GM18505 (cell line): ENCODE data around the gene AOPEP.
A peak's percentile ranks its signal among the peaks of the same experiment; 100 is the strongest.

ENCODE experiments used
- ATAC-seq: cut with Tn5 transposase; IDR thresholded peaks from one replicate; pipeline ENCODE4 v1.9.1; 2021; ENCODE audit not compliant: unreplicated experiment
- POLR2A ChIP-seq: IDR thresholded peaks from 4 replicates; pipeline ENCODE4 v1.6.1; 2011; ENCODE audit warnings: borderline replicate concordance; ENCODE audit not compliant: insufficient read depth, insufficient read length; ENCODE audit errors: extremely low read depth

The AOPEP gene

GRCh38 chr9:94726495-94727191, at the start of gene AOPEP:
Gene AOPEP (plus strand): TSS chr9:94726699. CDS start chr9:94759784, 33,085 bp downstream.
- TF ChIP-seq POLR2A: peak; percentile 91
- ATAC-seq: peak; percentile 93

- no peak for ATAC-seq
- no peak for TF ChIP-seq POLR2A
Measured at GRCh38 chr9:94677929-94678328, 48.6 kb upstream of the AOPEP start.

- TF ChIP-seq POLR2A: no peak
- no peak for ATAC-seq
Measured at GRCh38 chr9:94679587-94679986, 46.9 kb upstream of the AOPEP start.

GRCh38 chr9:94680020-94680419, 46.5 kb upstream of the AOPEP start:
- TF ChIP-seq POLR2A: no peak
- ATAC-seq: no peak

- ATAC-seq: no peak
- TF ChIP-seq POLR2A: no peak
Measured at GRCh38 chr9:94680621-94681020, 45.9 kb upstream of the AOPEP start.

- no peak for TF ChIP-seq POLR2A
Measured at GRCh38 chr9:94681508-94681907, 45.0 kb upstream of the AOPEP start.

GRCh38 chr9:94685359-94685758, 41.1 kb upstream of the AOPEP start:
- no peak for ATAC-seq
- TF ChIP-seq POLR2A: no peak

More at GRCh38 chr9:94681508-94681907, 45.0 kb upstream of the AOPEP start:
- no peak for ATAC-seq

- no peak for TF ChIP-seq POLR2A
- no peak for ATAC-seq
Measured at GRCh38 chr9:94687451-94687850, 39.0 kb upstream of the AOPEP start.

- ATAC-seq: no peak
- TF ChIP-seq POLR2A: no peak
Measured at GRCh38 chr9:94690344-94690743, 36.2 kb upstream of the AOPEP start.

- TF ChIP-seq POLR2A: no peak
- no peak for ATAC-seq
Measured at GRCh38 chr9:94692601-94693000, 33.9 kb upstream of the AOPEP start.

- no peak for ATAC-seq
- no peak for TF ChIP-seq POLR2A
Measured at GRCh38 chr9:94693485-94694204, 32.9 kb upstream of the AOPEP start.

- ATAC-seq: no peak
- no peak for TF ChIP-seq POLR2A
Measured at GRCh38 chr9:94696545-94696944, 30.0 kb upstream of the AOPEP start.

- TF ChIP-seq POLR2A: no peak
- no peak for ATAC-seq
Measured at GRCh38 chr9:94697972-94698581, 28.4 kb upstream of the AOPEP start.
